HL-60 (cell line): ENCODE measurements around the gene WWOX.

Experiments
- DNase-seq, 2 experiments: peaks; one replicate each; pipeline ENCODE4 v3.0.0-alpha.2; 2010 to 2020; ENCODE audit warnings: low read depth in 1 of 2, low spot score in 1 of 2
- H3K27ac ChIP-seq: fragments of 250-450 bp; sonication (Bioruptor Pico); replicated peaks from 2 replicates; pipeline ENCODE4 v1.5.1; 2020; ENCODE audit warnings: mild to moderate bottlenecking, moderate library complexity
- H3K27me3 ChIP-seq: fragments of 250-450 bp; sonication (Bioruptor Pico); 2 replicates; pipeline ENCODE4 v1.5.1; 2021; ENCODE audit warnings: mild to moderate bottlenecking, moderate library complexity; ENCODE audit not compliant: insufficient read depth, poor library complexity, severe bottlenecking
- H3K4me3 ChIP-seq: replicated peaks from 2 replicates; pipeline ENCODE4 v1.5.1; 2011; ENCODE audit warnings: mild to moderate bottlenecking, control low read depth, low read length; ENCODE audit not compliant: insufficient read depth
- GABPA ChIP-seq: IDR thresholded peaks from 2 replicates; pipeline ENCODE4 v1.6.1; 2012; ENCODE audit warnings: low read depth
- POLR2AphosphoS5 ChIP-seq: IDR thresholded peaks from 2 replicates; pipeline ENCODE4 v1.6.1; 2012; ENCODE audit warnings: low read depth
- SPI1 ChIP-seq: IDR thresholded peaks from 2 replicates; pipeline ENCODE4 v1.6.1; 2012; ENCODE audit warnings: low read depth, mild to moderate bottlenecking, borderline replicate concordance
- TF ChIP-seq, protein P1 (sequence below): IDR thresholded peaks from 2 replicates; pipeline ENCODE4 v1.6.1; 2012; ENCODE audit warnings: low read depth; ENCODE audit not compliant: insufficient replicate concordance
- TF ChIP-seq, protein P2 (sequence below): IDR thresholded peaks from one replicate; pipeline ENCODE4 v1.5.1; 2011; ENCODE audit warnings: low read length, control low read depth, inconsistent platforms; ENCODE audit not compliant: insufficient read depth

The WWOX gene

DNA sequence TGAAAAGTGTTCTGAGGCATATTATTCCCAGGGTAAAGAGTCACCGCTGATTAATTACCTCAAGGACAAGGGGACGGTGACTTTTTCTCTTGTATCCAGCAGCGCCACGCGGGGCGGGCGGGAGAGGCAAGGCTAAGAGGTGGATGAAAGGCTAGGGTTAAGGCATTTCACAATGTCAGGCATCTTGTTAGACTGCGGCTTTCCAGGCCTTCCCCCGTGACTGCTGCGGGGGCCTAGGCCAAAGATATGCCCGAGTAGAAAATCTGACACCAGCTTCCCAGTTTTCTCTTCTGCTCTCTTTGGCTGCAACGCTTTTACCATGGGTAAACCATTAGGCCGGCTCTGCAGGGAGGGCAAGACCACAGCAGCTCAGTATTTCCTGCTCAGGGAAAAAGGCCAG lies 802.9 kb downstream of the WWOX start:
- no peak overlapping the region for H3K27ac ChIP-seq
- no peaks in the 10 kb centered on the region for H3K27me3 ChIP-seq
- no peak overlapping the region for H3K4me3 ChIP-seq
- TF ChIP-seq, protein P1, sequence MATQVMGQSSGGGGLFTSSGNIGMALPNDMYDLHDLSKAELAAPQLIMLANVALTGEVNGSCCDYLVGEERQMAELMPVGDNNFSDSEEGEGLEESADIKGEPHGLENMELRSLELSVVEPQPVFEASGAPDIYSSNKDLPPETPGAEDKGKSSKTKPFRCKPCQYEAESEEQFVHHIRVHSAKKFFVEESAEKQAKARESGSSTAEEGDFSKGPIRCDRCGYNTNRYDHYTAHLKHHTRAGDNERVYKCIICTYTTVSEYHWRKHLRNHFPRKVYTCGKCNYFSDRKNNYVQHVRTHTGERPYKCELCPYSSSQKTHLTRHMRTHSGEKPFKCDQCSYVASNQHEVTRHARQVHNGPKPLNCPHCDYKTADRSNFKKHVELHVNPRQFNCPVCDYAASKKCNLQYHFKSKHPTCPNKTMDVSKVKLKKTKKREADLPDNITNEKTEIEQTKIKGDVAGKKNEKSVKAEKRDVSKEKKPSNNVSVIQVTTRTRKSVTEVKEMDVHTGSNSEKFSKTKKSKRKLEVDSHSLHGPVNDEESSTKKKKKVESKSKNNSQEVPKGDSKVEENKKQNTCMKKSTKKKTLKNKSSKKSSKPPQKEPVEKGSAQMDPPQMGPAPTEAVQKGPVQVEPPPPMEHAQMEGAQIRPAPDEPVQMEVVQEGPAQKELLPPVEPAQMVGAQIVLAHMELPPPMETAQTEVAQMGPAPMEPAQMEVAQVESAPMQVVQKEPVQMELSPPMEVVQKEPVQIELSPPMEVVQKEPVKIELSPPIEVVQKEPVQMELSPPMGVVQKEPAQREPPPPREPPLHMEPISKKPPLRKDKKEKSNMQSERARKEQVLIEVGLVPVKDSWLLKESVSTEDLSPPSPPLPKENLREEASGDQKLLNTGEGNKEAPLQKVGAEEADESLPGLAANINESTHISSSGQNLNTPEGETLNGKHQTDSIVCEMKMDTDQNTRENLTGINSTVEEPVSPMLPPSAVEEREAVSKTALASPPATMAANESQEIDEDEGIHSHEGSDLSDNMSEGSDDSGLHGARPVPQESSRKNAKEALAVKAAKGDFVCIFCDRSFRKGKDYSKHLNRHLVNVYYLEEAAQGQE: no peak
- TF ChIP-seq, protein P2, sequence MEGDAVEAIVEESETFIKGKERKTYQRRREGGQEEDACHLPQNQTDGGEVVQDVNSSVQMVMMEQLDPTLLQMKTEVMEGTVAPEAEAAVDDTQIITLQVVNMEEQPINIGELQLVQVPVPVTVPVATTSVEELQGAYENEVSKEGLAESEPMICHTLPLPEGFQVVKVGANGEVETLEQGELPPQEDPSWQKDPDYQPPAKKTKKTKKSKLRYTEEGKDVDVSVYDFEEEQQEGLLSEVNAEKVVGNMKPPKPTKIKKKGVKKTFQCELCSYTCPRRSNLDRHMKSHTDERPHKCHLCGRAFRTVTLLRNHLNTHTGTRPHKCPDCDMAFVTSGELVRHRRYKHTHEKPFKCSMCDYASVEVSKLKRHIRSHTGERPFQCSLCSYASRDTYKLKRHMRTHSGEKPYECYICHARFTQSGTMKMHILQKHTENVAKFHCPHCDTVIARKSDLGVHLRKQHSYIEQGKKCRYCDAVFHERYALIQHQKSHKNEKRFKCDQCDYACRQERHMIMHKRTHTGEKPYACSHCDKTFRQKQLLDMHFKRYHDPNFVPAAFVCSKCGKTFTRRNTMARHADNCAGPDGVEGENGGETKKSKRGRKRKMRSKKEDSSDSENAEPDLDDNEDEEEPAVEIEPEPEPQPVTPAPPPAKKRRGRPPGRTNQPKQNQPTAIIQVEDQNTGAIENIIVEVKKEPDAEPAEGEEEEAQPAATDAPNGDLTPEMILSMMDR: no peak
- no peak for TF ChIP-seq SPI1
- no peak for TF ChIP-seq GABPA
- no peak for TF ChIP-seq POLR2AphosphoS5
- DNase-seq: no peak

DNA sequence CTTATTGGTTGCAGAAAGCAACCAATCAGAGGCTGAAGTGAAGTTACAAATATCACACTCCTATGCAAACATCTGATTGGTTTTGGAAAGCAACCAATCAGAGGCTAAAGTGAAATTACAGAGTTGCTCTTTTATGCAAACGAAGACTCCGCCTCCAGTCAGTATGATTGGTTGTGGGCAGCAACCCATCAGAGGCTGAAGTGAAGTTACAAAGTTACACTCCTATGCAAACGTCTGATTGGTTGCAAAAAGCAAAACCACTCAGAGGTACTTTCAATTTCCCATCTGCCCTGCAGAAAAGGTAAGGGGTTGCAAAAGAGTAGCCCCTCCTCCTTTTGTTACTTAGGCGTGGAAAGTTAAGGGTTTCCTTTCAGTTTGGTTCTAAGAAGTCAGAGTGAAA lies 803.8 kb downstream of the WWOX start:
- H3K4me3 ChIP-seq: no peak overlapping the region
- H3K27ac ChIP-seq: no peak overlapping the region
- TF ChIP-seq, protein P2: no peak
- TF ChIP-seq, protein P1: no peak
- TF ChIP-seq SPI1 (no peak), GABPA (no peak), POLR2AphosphoS5 (no peak)

DNA sequence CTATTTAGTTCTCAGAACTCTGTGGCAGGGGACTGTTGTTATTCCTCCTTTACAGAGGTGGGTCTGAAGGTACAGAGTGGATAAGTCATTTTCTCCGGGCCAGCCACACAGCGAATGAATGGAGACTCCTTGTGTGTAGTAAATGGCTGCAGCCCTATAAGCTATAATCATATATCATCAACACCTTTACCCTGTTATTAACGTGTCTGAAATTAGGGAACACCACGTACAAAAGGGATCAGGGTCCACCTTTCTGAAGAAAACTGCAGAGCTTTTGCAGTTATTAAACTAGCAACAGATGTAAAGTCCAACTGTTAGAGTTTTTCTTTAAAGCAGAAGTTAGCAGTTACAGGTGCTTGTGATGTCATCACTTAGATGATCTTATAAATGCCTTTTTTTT lies 804.4 kb downstream of the WWOX start:
- Histone ChIP-seq H3K27me3 (no peaks in the 10 kb centered on the region), H3K27ac (no peak overlapping the region), H3K4me3 (no peak overlapping the region)
- TF ChIP-seq, protein P1: no peak
- TF ChIP-seq SPI1 (no peak), GABPA (no peak), POLR2AphosphoS5 (no peak)
- TF ChIP-seq, protein P2: no peak
- no peak for DNase-seq

More for the DNA sequence above, 803.8 kb downstream of the WWOX start:
- H3K27me3 ChIP-seq: no peaks in the 10 kb centered on the region
- DNase-seq: no peak
